Memory B cell (primary cell): Measurements from ENCODE around the gene PUS3.

Source experiments
- ATAC-seq: fragments of 150-1000 bp; cut with Tn5 transposase; 2 replicates; pipeline ENCODE4 v1.10.0; 2021; ENCODE audit warnings: low read depth, mild to moderate bottlenecking, moderate library complexity
- DNase-seq, 2 donors: peaks; one replicate each; pipeline ENCODE4 v3.0.0; 2022; ENCODE audit warnings: low spot score in 2 of 2
- H3K27ac Mint-ChIP-seq: one replicate; pipeline ENCODE4 v1.8.0; 2022; ENCODE audit warnings: mild to moderate bottlenecking, moderate library complexity, mixed read lengths
- H3K27me3 Mint-ChIP-seq: one replicate; pipeline ENCODE4 v1.8.0; 2022; ENCODE audit warnings: mixed read lengths
- H3K36me3 Mint-ChIP-seq: one replicate; pipeline ENCODE4 v1.8.0; 2022; ENCODE audit warnings: mild to moderate bottlenecking, mixed read lengths
- H3K4me1 Mint-ChIP-seq: one replicate; pipeline ENCODE4 v1.8.0; 2022; ENCODE audit warnings: mixed read lengths
- H3K4me3 Mint-ChIP-seq: one replicate; pipeline ENCODE4 v1.8.0; 2022; ENCODE audit warnings: mild to moderate bottlenecking, moderate library complexity, mixed read lengths
- H3K9me3 Mint-ChIP-seq: one replicate; pipeline ENCODE4 v1.8.0; 2022; ENCODE audit warnings: mixed read lengths

Gene PUS3

GRCh38 chr11:125944350-125945010, 41.5 kb upstream of the PUS3 start:
- DNase-seq (no peak), ATAC-seq (no peak)
- no peak overlapping the region for H3K4me3 Mint-ChIP-seq

DNA sequence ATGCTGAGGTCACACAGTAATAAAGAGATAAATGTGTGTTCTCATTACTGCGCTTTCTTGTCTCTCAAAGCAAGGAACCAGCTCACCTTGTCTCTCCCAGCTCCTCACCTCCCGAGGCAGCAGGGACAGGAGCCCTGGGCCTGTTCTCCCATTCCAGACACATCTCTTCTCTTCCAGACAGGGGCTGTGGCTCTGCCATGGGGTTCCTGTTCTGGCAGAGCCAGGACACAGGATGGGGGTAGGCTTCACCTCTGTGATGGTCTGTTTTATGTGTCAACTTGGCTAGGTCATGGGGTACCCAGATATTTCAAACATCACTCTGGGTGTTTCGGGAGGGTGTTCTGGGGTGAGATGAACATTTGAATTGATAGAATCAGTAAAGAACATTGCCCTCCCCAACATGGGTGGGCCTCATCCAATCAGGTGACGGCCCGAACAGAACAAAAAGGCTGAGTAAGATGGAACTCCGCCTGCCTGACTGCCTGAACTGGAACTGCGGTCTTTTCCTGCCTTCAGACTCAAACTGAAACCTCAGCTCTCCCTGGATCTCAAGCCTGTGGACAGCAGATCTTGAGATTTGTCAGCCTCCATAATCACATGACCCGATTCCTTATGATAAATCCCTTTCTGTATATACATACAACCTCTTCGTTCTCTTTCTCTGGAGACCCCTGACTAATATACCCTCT, 40.8 kb upstream of the PUS3 start:
- Mint-ChIP-seq H3K4me3 (no peak overlapping the region), H3K4me1 (peaks cover 9% of the 10 kb centered on the region), H3K9me3 (no peaks in the 10 kb centered on the region), H3K27ac (no peak overlapping the region), H3K27me3 (peaks cover 14% of the 10 kb centered on the region), H3K36me3 (no peaks in the 10 kb centered on the region)
- DNase-seq (no peak), ATAC-seq (no peak)

More at GRCh38 chr11:125944350-125945010, 41.5 kb upstream of the PUS3 start:
- Mint-ChIP-seq H3K27ac (no peak overlapping the region), H3K36me3 (no peaks in the 10 kb centered on the region), H3K27me3 (peaks cover 17% of the 10 kb centered on the region), H3K4me1 (peaks cover 9% of the 10 kb centered on the region), H3K9me3 (no peaks in the 10 kb centered on the region)

- Mint-ChIP-seq H3K27ac (peak overlapping the region; percentile 13), H3K36me3 (no peaks in the 10 kb centered on the region), H3K4me3 (no peak overlapping the region), H3K9me3 (no peaks in the 10 kb centered on the region), H3K4me1 (peaks cover 9% of the 10 kb centered on the region), H3K27me3 (peaks cover 14% of the 10 kb centered on the region)
- ATAC-seq (no peak), DNase-seq (no peak)
Observed at GRCh38 chr11:125942771-125943428, 39.9 kb upstream of the PUS3 start.

GRCh38 chr11:125941619-125942611, 38.9 kb upstream of the PUS3 start:
- Mint-ChIP-seq H3K27ac (peak overlapping the region; percentile 13), H3K4me3 (no peak overlapping the region), H3K9me3 (no peaks in the 10 kb centered on the region), H3K27me3 (peaks cover 13% of the 10 kb centered on the region), H3K4me1 (peaks cover 9% of the 10 kb centered on the region), H3K36me3 (no peaks in the 10 kb centered on the region)
- ATAC-seq (peak; percentile 37), DNase-seq (no peak)

DNA sequence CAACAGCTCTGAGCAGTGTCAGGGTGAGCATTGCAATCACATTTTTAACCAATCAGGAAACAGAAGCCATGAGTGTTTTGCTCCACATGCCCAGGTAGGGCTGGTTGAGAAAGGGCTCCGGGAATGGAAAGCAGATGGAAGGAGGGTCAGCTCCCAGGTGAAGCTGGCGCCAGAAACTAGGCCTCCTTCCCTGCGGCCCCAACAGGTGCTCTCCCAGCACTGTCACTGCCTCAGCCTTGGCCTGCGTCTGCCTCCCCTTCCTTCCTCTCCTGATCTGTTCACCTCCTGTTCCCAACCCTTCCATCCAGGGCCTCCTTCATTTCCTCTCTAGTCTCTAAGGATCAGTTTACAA, 38.2 kb upstream of the PUS3 start:
- ATAC-seq (no peak), DNase-seq (no peak)
- Mint-ChIP-seq H3K9me3 (no peaks in the 10 kb centered on the region), H3K4me1 (peaks cover 9% of the 10 kb centered on the region), H3K4me3 (no peak overlapping the region), H3K27ac (no peak overlapping the region), H3K27me3 (peaks cover 13% of the 10 kb centered on the region), H3K36me3 (no peaks in the 10 kb centered on the region)

DNA sequence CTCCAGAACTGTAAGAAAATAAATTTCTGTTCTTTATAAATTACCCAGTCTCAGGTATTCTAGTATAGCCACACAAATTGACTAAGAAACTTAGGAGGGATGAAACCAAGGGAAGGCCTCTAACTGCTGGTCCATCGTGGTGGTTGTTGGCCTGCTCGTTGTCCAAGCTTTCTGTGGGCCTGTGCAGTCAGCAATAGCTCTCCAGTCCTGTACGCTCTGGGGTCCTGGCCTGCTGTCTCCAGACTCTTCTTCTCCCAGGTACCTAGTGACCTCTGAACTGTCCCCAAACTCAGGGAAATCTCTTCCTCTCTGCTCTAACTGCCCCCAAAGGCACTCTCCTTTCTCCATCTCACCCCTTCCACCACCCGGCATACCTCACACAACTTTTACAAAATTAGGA, 37.1 kb upstream of the PUS3 start:
- Mint-ChIP-seq H3K36me3 (no peaks in the 10 kb centered on the region), H3K9me3 (no peaks in the 10 kb centered on the region), H3K27me3 (peaks cover 9% of the 10 kb centered on the region), H3K27ac (no peak overlapping the region), H3K4me1 (peaks cover 9% of the 10 kb centered on the region), H3K4me3 (no peak overlapping the region)
- ATAC-seq, result no peak
- no peak for DNase-seq

- no peak for ATAC-seq
- peaks cover 5% of the 10 kb centered on the region for H3K27me3 Mint-ChIP-seq
- no peak overlapping the region for H3K27ac Mint-ChIP-seq
- H3K36me3 Mint-ChIP-seq, result no peaks in the 10 kb centered on the region
- H3K9me3 Mint-ChIP-seq, result no peaks in the 10 kb centered on the region
- no peak overlapping the region for H3K4me3 Mint-ChIP-seq
- H3K4me1 Mint-ChIP-seq, result peaks cover 9% of the 10 kb centered on the region
- no peak for DNase-seq
Observed at GRCh38 chr11:125939081-125939521, 36.1 kb upstream of the PUS3 start.

DNA sequence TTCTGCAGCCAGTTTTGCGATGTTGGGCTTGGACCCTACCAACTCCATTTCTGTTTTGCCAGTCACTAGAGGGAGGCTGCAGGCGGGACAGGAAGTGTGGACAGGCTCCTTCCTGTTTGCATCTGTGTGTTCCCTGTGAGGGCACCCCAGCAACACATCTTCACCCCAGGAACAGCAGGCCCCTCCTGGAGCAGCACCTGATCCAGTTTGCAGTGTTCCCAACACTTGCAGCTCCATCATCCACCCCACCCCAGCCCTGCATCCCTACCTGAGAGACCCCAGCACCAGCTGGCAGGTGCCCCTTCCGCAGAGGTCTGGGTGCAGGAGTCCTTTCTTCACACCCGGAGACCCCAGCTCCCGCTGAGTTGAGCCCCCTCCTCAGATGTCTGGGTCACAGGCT, 35.4 kb upstream of the PUS3 start:
- peaks cover 9% of the 10 kb centered on the region for H3K4me1 Mint-ChIP-seq
- DNase-seq (no peak), ATAC-seq (no peak)
- no peak overlapping the region for H3K27ac Mint-ChIP-seq
- H3K36me3 Mint-ChIP-seq, result no peaks in the 10 kb centered on the region
- H3K9me3 Mint-ChIP-seq, result no peaks in the 10 kb centered on the region
- H3K27me3 Mint-ChIP-seq, result peaks cover 7% of the 10 kb centered on the region
- H3K4me3 Mint-ChIP-seq, result no peak overlapping the region

DNA sequence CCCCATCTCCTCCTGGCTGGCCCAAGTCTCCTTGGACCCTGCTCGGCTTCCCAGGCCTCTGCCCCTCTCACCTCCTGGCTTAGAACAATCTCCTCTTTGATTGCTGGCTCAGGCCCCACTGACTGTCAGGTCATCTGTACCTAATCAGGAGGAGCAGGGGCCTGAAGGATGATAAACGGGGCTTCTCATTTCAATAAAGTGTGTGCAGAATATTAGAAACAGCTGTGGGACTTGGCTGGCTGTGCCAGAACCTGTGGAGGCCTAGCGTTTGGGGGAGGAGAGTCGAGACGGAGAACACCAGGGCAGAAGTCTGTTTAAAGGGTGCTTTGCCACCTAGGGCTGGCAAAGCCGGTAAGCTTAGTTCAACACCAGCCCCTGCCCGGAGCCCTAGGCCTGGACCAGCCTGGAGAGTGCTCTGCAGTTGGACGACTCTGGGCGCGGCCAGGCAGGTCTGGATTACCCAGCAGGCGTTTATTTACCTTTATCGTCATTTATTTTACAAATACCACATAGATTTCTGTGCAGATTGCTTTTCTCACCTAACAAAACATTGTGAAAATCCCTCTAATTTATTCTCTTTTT, 32.7 kb upstream of the PUS3 start:
- H3K36me3 Mint-ChIP-seq, result no peaks in the 10 kb centered on the region
- no peak for ATAC-seq

DNA sequence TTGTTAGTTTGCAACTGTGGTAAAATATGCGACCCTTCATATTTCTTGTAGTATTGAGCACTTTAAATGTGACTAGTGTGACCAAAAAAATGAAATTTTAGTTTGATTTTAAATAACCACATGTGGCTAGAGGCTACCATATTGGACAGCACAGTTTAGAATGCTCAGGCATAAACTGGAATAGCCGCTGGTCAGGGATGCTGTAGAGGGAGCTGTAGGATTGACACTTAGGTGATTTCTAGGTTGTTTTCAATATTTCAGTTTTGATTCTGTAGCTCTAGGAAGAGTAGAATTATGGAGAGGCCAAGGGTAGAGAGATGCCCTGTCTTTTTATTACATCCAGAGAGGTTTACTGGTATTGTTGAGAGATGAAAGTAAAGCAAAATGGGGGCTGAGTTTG, 32.0 kb upstream of the PUS3 start:
- no peaks in the 10 kb centered on the region for H3K36me3 Mint-ChIP-seq
- H3K9me3 Mint-ChIP-seq, result no peaks in the 10 kb centered on the region
- no peak for DNase-seq
- H3K4me1 Mint-ChIP-seq, result no peaks in the 10 kb centered on the region
- H3K4me3 Mint-ChIP-seq, result no peak overlapping the region
- peaks cover 9% of the 10 kb centered on the region for H3K27me3 Mint-ChIP-seq
- no peak for ATAC-seq
- H3K27ac Mint-ChIP-seq, result no peak overlapping the region

More for the DNA sequence above, 32.7 kb upstream of the PUS3 start:
- DNase-seq, result no peak
- H3K4me3 Mint-ChIP-seq, result no peak overlapping the region
- H3K27me3 Mint-ChIP-seq, result peaks cover 8% of the 10 kb centered on the region
- no peaks in the 10 kb centered on the region for H3K9me3 Mint-ChIP-seq
- H3K4me1 Mint-ChIP-seq, result no peaks in the 10 kb centered on the region
- no peak overlapping the region for H3K27ac Mint-ChIP-seq

GRCh38 chr11:125934473-125934872, 31.5 kb upstream of the PUS3 start:
- Mint-ChIP-seq H3K4me1 (no peaks in the 10 kb centered on the region), H3K9me3 (no peaks in the 10 kb centered on the region), H3K27me3 (peaks cover 14% of the 10 kb centered on the region), H3K4me3 (no peak overlapping the region), H3K36me3 (no peaks in the 10 kb centered on the region), H3K27ac (no peak overlapping the region)
- ATAC-seq (no peak), DNase-seq (no peak)

GRCh38 chr11:125933030-125933813, 30.2 kb upstream of the PUS3 start:
- H3K4me1 Mint-ChIP-seq, result no peaks in the 10 kb centered on the region
- DNase-seq (no peak), ATAC-seq (no peak)
- H3K27ac Mint-ChIP-seq, result no peak overlapping the region
- no peak overlapping the region for H3K4me3 Mint-ChIP-seq
- H3K9me3 Mint-ChIP-seq, result no peaks in the 10 kb centered on the region
- H3K27me3 Mint-ChIP-seq, result peaks cover 14% of the 10 kb centered on the region
- H3K36me3 Mint-ChIP-seq, result no peaks in the 10 kb centered on the region

DNA sequence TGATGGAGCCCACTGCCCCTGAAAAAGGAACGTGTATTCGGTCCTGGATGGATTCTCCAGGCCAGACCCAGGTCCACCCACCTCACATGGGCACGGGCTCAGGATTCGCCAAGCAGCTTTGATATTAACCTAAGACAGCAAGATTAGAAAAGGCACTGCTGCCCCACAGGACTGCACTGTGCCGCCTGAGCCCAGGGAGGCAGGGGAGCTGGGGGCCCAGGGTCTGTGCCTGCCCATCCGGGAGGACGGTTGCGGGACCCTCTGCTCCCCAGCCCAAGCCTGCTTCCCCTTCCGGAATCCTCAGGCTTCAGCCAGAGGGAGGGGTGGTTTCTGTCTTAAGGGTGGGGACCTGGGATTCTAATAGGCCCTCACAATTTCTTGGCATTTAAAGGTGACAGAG, 29.3 kb upstream of the PUS3 start:
- Mint-ChIP-seq H3K36me3 (no peaks in the 10 kb centered on the region), H3K27ac (no peak overlapping the region), H3K9me3 (no peaks in the 10 kb centered on the region), H3K4me1 (no peaks in the 10 kb centered on the region), H3K27me3 (peaks cover 14% of the 10 kb centered on the region), H3K4me3 (no peak overlapping the region)
- ATAC-seq (no peak), DNase-seq (no peak)
